Esophagus muscularis mucosa (tissue), 4 donors: ENCODE results near the gene XXYLT1. TPM values are rescaled to one million over a fixed set of nuclear protein-coding genes. Genes with fewer than 3 reads are reported as not detected.

Experiments
- DNase-seq: peaks from one replicate; pipeline ENCODE4 v3.0.0-alpha.2; 2017; ENCODE audit errors: extremely low spot score
- H3K27ac ChIP-seq, 4 donors: fragments of 200-600 bp; sonication (generic); replicated peaks in 1 of 4; 1 replicate in 3 of 4; 2 replicates in 1 of 4; pipeline ENCODE4 v1.5.1; 2016 to 2019; ENCODE audit warnings: mild to moderate bottlenecking in 1 of 4
- H3K27me3 ChIP-seq, 4 donors: fragments of 200-600 bp; sonication (generic); one replicate each; pipeline versions ENCODE4 v1.5.1 to v1.6.0; 2016 to 2019
- H3K36me3 ChIP-seq, 4 donors: fragments of 200-600 bp; sonication (generic); one replicate each; pipeline ENCODE4 v1.5.1; 2016 to 2019
- H3K4me1 ChIP-seq, 4 donors: fragments of 200-600 bp; sonication (generic); one replicate each; pipeline ENCODE4 v1.5.1; 2016 to 2019
- H3K4me3 ChIP-seq, 4 donors: fragments of 200-600 bp; sonication (generic); 1 replicate in 2 of 4; 2 replicates in 2 of 4; pipeline ENCODE4 v1.5.1; 2016 to 2019; ENCODE audit warnings: mild to moderate bottlenecking in 4 of 4, moderate library complexity in 1 of 4
- H3K9me3 ChIP-seq, 4 donors: fragments of 200-600 bp; sonication (generic); 1 replicate in 3 of 4; 2 replicates in 1 of 4; pipeline ENCODE4 v1.5.1; 2016 to 2019
- EP300 ChIP-seq: sonication (generic); formaldehyde crosslinking; IDR thresholded peaks from one replicate; pipeline ENCODE4 v1.6.1; 2017; ENCODE audit warnings: antibody characterized with exemption
- POLR2A ChIP-seq: fragments of 450-650 bp; IDR thresholded peaks from one replicate; pipeline ENCODE4 v1.6.1; 2017; ENCODE audit warnings: antibody characterized with exemption, moderate library complexity, mild to moderate bottlenecking, low read depth
- POLR2AphosphoS5 ChIP-seq, 2 donors: sonication (generic); formaldehyde crosslinking; IDR thresholded peaks; one replicate each; pipeline ENCODE4 v1.6.1; 2017; ENCODE audit warnings: antibody characterized with exemption in 2 of 2
- whole genome bisulfite sequencing: methylation state at CpG from one replicate; pipeline ENCODE4 v1.1.5; 2018; 5-methylcytosine and 5-hydroxymethylcytosine counted together
- intact Hi-C: fragments of 100-400 bp; cut with DNase I; formaldehyde crosslinking; loops from one replicate; pipeline ENCODE4 v1.15.1; 2023
- total RNA-seq, 4 donors: library from RNA; depleted of rRNA; stranded (reverse); fragments of >200 nt; gene quantifications; one replicate each; pipeline versions ENCODE4 v1.1.0 to v1.2.1, GENCODE V29; 2016
- TF ChIP-seq, protein P1 (sequence below), 3 experiments: fragments of 200-600 bp in 2 of 3; fragments of 450-650 bp in 1 of 3; sonication (generic) in 2 of 3; IDR thresholded peaks; one replicate each; pipeline ENCODE4 v1.5.1; 2017 to 2019; ENCODE audit warnings: antibody characterized with exemption in 3 of 3, mild to moderate bottlenecking in 2 of 3, moderate library complexity in 1 of 3

XXYLT1 gene
- total RNA-seq, 4 donors from 2014 or later = 8.8 to 18.5 (median 13.9) TPM

DNA sequence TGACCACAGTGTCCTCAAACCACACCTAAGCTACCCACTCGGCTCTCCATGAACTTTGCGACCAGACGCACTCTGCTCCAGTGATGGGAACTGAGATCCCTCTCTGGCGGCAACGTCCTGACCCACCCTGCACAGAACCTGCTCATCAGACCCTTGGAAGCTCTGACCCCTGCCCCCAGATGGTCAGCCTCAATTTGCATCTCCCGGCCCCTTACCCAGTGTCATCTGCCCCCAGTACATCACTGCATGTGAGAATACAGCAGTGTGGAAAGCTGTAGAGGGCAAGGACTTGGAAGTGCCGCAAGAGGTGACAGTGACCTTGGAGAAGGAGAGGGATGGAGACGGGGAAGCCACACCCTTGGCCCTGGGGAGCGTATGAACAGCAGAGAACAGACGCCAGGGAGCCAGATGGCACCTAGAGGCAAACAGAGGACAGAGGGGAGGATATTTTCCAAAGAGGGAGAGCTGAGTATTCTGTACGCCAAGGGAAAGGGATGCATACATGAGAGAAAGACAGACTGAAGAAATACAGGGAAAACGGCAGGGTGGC lies 192.0 kb downstream of the XXYLT1 start:
- DNase-seq = no peak
- WGBS = 85% methylated on average over 12 of the region's 12 CpGs
- H3K9me3 ChIP-seq = no peaks in the 10 kb centered on the region
- no peak overlapping the region for H3K27ac ChIP-seq
- H3K4me1 ChIP-seq = peaks cover 15 to 32% (median 29%) of the 10 kb centered on the region in 4 donors
- no peaks in the 10 kb centered on the region for H3K36me3 ChIP-seq
- TF ChIP-seq POLR2AphosphoS5 (IDR thresholded peaks at IDR 0.05) = no peak
- TF ChIP-seq, protein P1, sequence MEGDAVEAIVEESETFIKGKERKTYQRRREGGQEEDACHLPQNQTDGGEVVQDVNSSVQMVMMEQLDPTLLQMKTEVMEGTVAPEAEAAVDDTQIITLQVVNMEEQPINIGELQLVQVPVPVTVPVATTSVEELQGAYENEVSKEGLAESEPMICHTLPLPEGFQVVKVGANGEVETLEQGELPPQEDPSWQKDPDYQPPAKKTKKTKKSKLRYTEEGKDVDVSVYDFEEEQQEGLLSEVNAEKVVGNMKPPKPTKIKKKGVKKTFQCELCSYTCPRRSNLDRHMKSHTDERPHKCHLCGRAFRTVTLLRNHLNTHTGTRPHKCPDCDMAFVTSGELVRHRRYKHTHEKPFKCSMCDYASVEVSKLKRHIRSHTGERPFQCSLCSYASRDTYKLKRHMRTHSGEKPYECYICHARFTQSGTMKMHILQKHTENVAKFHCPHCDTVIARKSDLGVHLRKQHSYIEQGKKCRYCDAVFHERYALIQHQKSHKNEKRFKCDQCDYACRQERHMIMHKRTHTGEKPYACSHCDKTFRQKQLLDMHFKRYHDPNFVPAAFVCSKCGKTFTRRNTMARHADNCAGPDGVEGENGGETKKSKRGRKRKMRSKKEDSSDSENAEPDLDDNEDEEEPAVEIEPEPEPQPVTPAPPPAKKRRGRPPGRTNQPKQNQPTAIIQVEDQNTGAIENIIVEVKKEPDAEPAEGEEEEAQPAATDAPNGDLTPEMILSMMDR (IDR thresholded peaks at IDR 0.05) = no peak
- no peaks in the 10 kb centered on the region for H3K27me3 ChIP-seq
- no peak overlapping the region for H3K4me3 ChIP-seq
- intact Hi-C loops = no loop called here

- intact Hi-C loops = no loop called here
- TF ChIP-seq EP300 (no peak), POLR2A (no peak), POLR2AphosphoS5 (IDR thresholded peaks at IDR 0.05) (no peak)
- TF ChIP-seq, protein P1 (IDR thresholded peaks at IDR 0.05) = no peak
- no peaks in the 10 kb centered on the region for H3K9me3 ChIP-seq
- H3K27ac ChIP-seq = no peak overlapping the region
- no peak overlapping the region for H3K4me3 ChIP-seq
- peaks cover 15 to 32% (median 29%) of the 10 kb centered on the region in 4 donors for H3K4me1 ChIP-seq
- H3K36me3 ChIP-seq = no peaks in the 10 kb centered on the region
- no peaks in the 10 kb centered on the region for H3K27me3 ChIP-seq
- WGBS = 92% methylated on average over 24 of the region's 29 CpGs
- no peak for DNase-seq
Measured at GRCh38 chr3:195077611-195078540, 193.1 kb downstream of the XXYLT1 start.

DNA sequence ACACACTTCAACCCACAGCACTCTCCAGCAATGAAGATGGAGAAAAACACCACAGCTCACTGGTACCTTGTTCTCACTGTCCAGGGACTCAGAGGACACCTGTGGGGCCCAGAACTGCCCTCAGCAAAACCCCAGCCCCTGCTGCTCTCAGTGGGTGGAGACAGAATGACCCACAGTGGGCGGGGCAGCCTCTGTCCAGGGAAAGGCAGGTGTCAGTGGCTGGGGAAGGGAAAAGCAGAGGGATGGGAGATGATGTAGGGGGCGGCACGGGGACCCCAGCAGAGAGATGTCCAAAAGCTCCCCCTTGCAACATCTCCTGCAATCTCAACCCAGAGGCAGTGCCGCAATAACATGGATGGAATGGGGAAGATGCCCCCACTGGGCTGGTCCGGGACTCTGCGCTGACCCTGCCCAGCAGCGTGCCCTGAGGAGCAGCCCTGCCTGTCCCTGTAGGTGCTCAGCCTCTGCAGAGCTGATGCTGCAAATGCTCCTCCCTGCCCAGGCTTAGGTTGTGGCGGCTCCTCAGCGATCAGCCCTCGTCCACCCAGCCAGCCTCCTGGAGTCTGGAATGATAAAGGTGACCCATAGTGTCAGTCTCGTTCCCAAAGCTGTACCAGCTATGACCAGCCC lies 193.9 kb downstream of the XXYLT1 start:
- peaks cover 15 to 27% (median 25%) of the 10 kb centered on the region in 4 donors for H3K4me1 ChIP-seq
- H3K27me3 ChIP-seq = no peaks in the 10 kb centered on the region
- H3K4me3 ChIP-seq = no peak overlapping the region
- intact Hi-C loops = no loop called here
- no peak for DNase-seq
- no peak for TF ChIP-seq EP300
- no peak for TF ChIP-seq POLR2AphosphoS5 (IDR thresholded peaks at IDR 0.05)
- TF ChIP-seq POLR2A = no peak
- TF ChIP-seq, protein P1 (IDR thresholded peaks at IDR 0.05) = no peak
- peaks cover 0 to 3% (median 0%) of the 10 kb centered on the region in 4 donors for H3K36me3 ChIP-seq
- H3K9me3 ChIP-seq = no peaks in the 10 kb centered on the region
- no peak overlapping the region for H3K27ac ChIP-seq
- 93% methylated on average over 7 of the region's 11 CpGs for WGBS

- intact Hi-C loops = no loop called here
- no peak for DNase-seq
- 84% methylated on average over 24 of the region's 35 CpGs for WGBS
- no peaks in the 10 kb centered on the region for H3K27me3 ChIP-seq
- H3K9me3 ChIP-seq = no peaks in the 10 kb centered on the region
- TF ChIP-seq POLR2A = no peak
- no peak for TF ChIP-seq POLR2AphosphoS5 (IDR thresholded peaks at IDR 0.05)
- TF ChIP-seq EP300 = no peak
- TF ChIP-seq, protein P1 (IDR thresholded peaks at IDR 0.05) = no peak
- H3K4me1 ChIP-seq = peaks cover 9 to 19% (median 17%) of the 10 kb centered on the region in 4 donors
- H3K27ac ChIP-seq = no peak overlapping the region
- no peak overlapping the region for H3K4me3 ChIP-seq
- peaks cover 0 to 8% (median 0%) of the 10 kb centered on the region in 4 donors for H3K36me3 ChIP-seq
Measured at GRCh38 chr3:195075941-195076875, 194.8 kb downstream of the XXYLT1 start.
